Neural progenitor cell (in vitro differentiated cells): Measurements from ENCODE around the gene RGMA. TPM values are rescaled to one million over a fixed set of nuclear protein-coding genes. Genes with fewer than 3 reads are reported as not detected.

Source experiments
- DNase-seq: peaks from one replicate; pipeline ENCODE4 v3.0.0-alpha.2; 2016; ENCODE audit warnings: low spot score
- H2AFZ ChIP-seq: fragments of 200-600 bp; sonication (generic); replicated peaks from 2 replicates; pipeline ENCODE4 v1.6.1; 2016; ENCODE audit warnings: antibody characterized with exemption
- H3F3A ChIP-seq: fragments of 200-600 bp; sonication (generic); 2 replicates; pipeline ENCODE4 v1.6.1; 2016; ENCODE audit warnings: antibody characterized with exemption, low read depth
- H3K27ac ChIP-seq: fragments of 200-600 bp; sonication (generic); 2 replicates; pipeline ENCODE4 v1.5.1; 2016; ENCODE audit warnings: mild to moderate bottlenecking
- H3K27me3 ChIP-seq: fragments of 200-600 bp; sonication (generic); 2 replicates; pipeline ENCODE4 v1.6.1; 2016; ENCODE audit warnings: mild to moderate bottlenecking, moderate library complexity
- H3K36me3 ChIP-seq: fragments of 200-600 bp; sonication (generic); 2 replicates; pipeline ENCODE4 v1.5.1; 2016
- H3K4me1 ChIP-seq: fragments of 200-600 bp; sonication (generic); 2 replicates; pipeline ENCODE4 v1.6.1; 2016; ENCODE audit warnings: mixed run types
- H3K4me2 ChIP-seq: fragments of 200-600 bp; sonication (generic); 2 replicates; pipeline ENCODE4 v1.6.1; 2016
- H3K4me3 ChIP-seq: fragments of 200-600 bp; sonication (generic); 2 replicates; pipeline ENCODE4 v1.5.1; 2016
- H3K79me2 ChIP-seq: fragments of 200-600 bp; sonication (generic); 2 replicates; pipeline ENCODE4 v1.6.1; 2016; ENCODE audit warnings: low read depth
- H3K9ac ChIP-seq: fragments of 200-600 bp; sonication (generic); 2 replicates; pipeline ENCODE4 v1.6.1; 2016
- H3K9me3 ChIP-seq: fragments of 200-600 bp; sonication (generic); 2 replicates; pipeline ENCODE4 v1.5.1; 2016; ENCODE audit warnings: low read depth
- H4K20me1 ChIP-seq: fragments of 200-600 bp; sonication (generic); 2 replicates; pipeline ENCODE4 v1.6.1; 2016; ENCODE audit warnings: low read depth
- H3K27ac Mint-ChIP-seq: 3 replicates; pipeline ENCODE4 v1.8.0; 2021; ENCODE audit warnings: mixed read lengths
- H3K27me3 Mint-ChIP-seq: 2 replicates; pipeline ENCODE4 v1.8.0; 2022; ENCODE audit warnings: low read depth, mild to moderate bottlenecking, inconsistent platforms, moderate library complexity, mixed read lengths; ENCODE audit not compliant: insufficient read depth
- H3K36me3 Mint-ChIP-seq: 3 replicates; pipeline ENCODE4 v1.8.0; 2021; ENCODE audit warnings: mixed read lengths
- H3K4me1 Mint-ChIP-seq: 3 replicates; pipeline ENCODE4 v1.8.0; 2021; ENCODE audit warnings: mixed read lengths
- H3K4me3 Mint-ChIP-seq: 3 replicates; pipeline ENCODE4 v1.8.0; 2021; ENCODE audit warnings: mild to moderate bottlenecking, moderate library complexity, mixed read lengths
- H3K9me3 Mint-ChIP-seq: 3 replicates; pipeline ENCODE4 v1.8.0; 2020; ENCODE audit warnings: mixed read lengths
- EZH2 ChIP-seq: fragments of 200-600 bp; sonication (generic); IDR thresholded peaks from 2 replicates; pipeline ENCODE4 v1.6.1; 2017; ENCODE audit warnings: antibody characterized with exemption, mild to moderate bottlenecking, moderate library complexity
- EZH2phosphoT487 ChIP-seq: fragments of 200-600 bp; sonication (generic); IDR thresholded peaks from 2 replicates; pipeline ENCODE4 v1.6.1; 2017; ENCODE audit warnings: antibody characterized with exemption
- total RNA-seq: library from RNA; depleted of rRNA; stranded (reverse); fragments of >200 nt; gene quantifications from 2 replicates; pipeline ENCODE4 v1.2.3, GENCODE V29; 2015; ENCODE audit warnings: low replicate concordance
- TF ChIP-seq, protein P1 (sequence below): fragments of 200-600 bp; sonication (generic); IDR thresholded peaks from 2 replicates; pipeline ENCODE4 v1.5.1; 2017; ENCODE audit warnings: antibody characterized with exemption, mild to moderate bottlenecking

The RGMA gene
- total RNA-seq, 1 donor from 2014 or later, result 41.4 TPM

DNA sequence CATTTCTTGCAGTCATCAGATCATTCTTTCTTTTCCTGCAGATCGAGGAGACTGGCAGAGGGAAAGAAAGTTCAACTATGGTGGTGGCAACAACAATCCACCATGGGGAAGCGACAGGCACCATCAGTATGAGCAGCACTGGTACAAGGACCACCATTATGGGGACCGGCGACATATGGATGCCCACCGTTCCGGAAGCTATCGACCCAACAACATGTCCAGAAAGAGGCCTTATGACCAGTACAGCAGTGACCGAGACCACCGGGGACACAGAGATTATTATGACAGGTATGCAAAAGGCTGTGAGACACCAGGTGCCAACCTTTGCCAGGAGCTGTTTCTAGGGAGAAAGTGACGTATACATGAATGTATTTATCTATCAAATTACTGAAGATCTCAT, 69.0 kb downstream of the RGMA start:
- H3K9me3 Mint-ChIP-seq, result no peaks in the 10 kb centered on the region
- H3K27me3 Mint-ChIP-seq, result no peaks in the 10 kb centered on the region
- H3K4me1 ChIP-seq, result no peaks in the 10 kb centered on the region
- peaks cover 43% of the 10 kb centered on the region for H3K79me2 ChIP-seq
- no peak overlapping the region for H3K9ac ChIP-seq
- peaks cover 17% of the 10 kb centered on the region for H3F3A ChIP-seq
- H3K27me3 ChIP-seq, result no peaks in the 10 kb centered on the region
- no peak overlapping the region for H3K4me3 Mint-ChIP-seq
- H3K4me2 ChIP-seq, result no peak overlapping the region
- DNase-seq, result no peak
- H3K27ac ChIP-seq, result no peak overlapping the region
- peaks cover 76% of the 10 kb centered on the region for H3K36me3 Mint-ChIP-seq
- H4K20me1 ChIP-seq, result peaks cover 33% of the 10 kb centered on the region
- H3K4me1 Mint-ChIP-seq, result no peaks in the 10 kb centered on the region
- H2AFZ ChIP-seq, result no peak overlapping the region
- no peak overlapping the region for H3K4me3 ChIP-seq
- TF ChIP-seq EZH2phosphoT487 (no peak), EZH2 (no peak)
- TF ChIP-seq, protein P1, sequence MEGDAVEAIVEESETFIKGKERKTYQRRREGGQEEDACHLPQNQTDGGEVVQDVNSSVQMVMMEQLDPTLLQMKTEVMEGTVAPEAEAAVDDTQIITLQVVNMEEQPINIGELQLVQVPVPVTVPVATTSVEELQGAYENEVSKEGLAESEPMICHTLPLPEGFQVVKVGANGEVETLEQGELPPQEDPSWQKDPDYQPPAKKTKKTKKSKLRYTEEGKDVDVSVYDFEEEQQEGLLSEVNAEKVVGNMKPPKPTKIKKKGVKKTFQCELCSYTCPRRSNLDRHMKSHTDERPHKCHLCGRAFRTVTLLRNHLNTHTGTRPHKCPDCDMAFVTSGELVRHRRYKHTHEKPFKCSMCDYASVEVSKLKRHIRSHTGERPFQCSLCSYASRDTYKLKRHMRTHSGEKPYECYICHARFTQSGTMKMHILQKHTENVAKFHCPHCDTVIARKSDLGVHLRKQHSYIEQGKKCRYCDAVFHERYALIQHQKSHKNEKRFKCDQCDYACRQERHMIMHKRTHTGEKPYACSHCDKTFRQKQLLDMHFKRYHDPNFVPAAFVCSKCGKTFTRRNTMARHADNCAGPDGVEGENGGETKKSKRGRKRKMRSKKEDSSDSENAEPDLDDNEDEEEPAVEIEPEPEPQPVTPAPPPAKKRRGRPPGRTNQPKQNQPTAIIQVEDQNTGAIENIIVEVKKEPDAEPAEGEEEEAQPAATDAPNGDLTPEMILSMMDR, result no peak
- no peak overlapping the region for H3K27ac Mint-ChIP-seq
- no peaks in the 10 kb centered on the region for H3K9me3 ChIP-seq
- peaks cover 61% of the 10 kb centered on the region for H3K36me3 ChIP-seq

DNA sequence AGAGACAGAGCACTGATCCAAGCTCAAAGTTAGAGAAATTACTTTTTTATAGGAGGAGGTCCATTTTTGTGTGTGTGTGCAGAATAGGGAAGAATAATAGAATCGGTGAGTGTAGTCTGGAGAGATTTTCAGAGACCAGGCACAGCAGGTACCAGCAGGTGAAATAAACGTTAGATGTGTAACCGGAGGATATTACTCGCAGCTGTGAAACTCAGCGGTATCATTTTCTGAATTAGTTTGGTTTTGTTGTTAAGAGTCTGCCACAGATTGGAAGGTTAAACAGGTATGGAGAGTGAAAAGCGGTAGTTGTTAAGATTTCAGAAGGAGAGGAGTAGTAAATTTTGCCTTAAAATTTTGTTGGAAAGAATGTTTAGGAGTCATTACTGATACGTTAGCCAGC, 69.9 kb downstream of the RGMA start:
- Histone ChIP-seq H3K9ac (no peak overlapping the region), H3K4me1 (no peaks in the 10 kb centered on the region), H3K9me3 (no peaks in the 10 kb centered on the region), H4K20me1 (peaks cover 33% of the 10 kb centered on the region), H2AFZ (no peak overlapping the region), H3K79me2 (peaks cover 41% of the 10 kb centered on the region), H3K27ac (no peak overlapping the region), H3K27me3 (no peaks in the 10 kb centered on the region), H3F3A (peaks cover 23% of the 10 kb centered on the region), H3K4me3 (no peak overlapping the region), H3K4me2 (no peak overlapping the region), H3K36me3 (peaks cover 63% of the 10 kb centered on the region)
- DNase-seq, result no peak
- Mint-ChIP-seq H3K4me1 (no peaks in the 10 kb centered on the region), H3K4me3 (no peak overlapping the region), H3K9me3 (no peaks in the 10 kb centered on the region), H3K36me3 (peaks cover 74% of the 10 kb centered on the region), H3K27me3 (no peaks in the 10 kb centered on the region), H3K27ac (no peak overlapping the region)
- TF ChIP-seq EZH2phosphoT487 (no peak), EZH2 (no peak)
- TF ChIP-seq, protein P1, result no peak

DNA sequence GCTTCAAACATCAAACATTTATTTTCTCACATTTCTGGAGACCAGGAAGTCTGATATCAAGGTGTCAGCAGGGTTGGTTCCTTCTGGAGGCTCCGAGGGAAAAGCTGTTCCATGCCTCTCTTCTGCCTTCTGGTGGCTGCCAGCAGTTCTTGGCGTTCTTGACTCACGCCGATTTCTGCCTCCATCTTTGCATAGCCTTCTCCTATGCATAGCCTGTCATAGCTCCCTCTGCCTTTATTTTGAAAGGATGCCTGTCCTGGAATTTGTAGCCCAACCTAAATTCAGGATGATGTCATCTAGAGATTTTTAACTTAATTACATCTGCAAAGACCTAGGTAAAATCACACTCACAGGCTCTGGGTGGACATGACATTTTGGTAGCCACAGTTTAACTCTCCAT, 70.4 kb downstream of the RGMA start:
- Histone ChIP-seq H2AFZ (no peak overlapping the region), H3K36me3 (peaks cover 59% of the 10 kb centered on the region), H3K27me3 (no peaks in the 10 kb centered on the region), H3K4me1 (no peaks in the 10 kb centered on the region), H3K4me3 (no peak overlapping the region), H3F3A (peaks cover 25% of the 10 kb centered on the region), H4K20me1 (peaks cover 30% of the 10 kb centered on the region), H3K4me2 (no peak overlapping the region), H3K27ac (no peak overlapping the region), H3K9me3 (no peaks in the 10 kb centered on the region), H3K79me2 (peaks cover 36% of the 10 kb centered on the region), H3K9ac (no peak overlapping the region)
- H3K27me3 Mint-ChIP-seq, result no peaks in the 10 kb centered on the region
- no peak overlapping the region for H3K27ac Mint-ChIP-seq
- DNase-seq, result peak; percentile 32
- H3K4me1 Mint-ChIP-seq, result no peaks in the 10 kb centered on the region
- TF ChIP-seq, protein P1, result peak; percentile 34
- TF ChIP-seq EZH2phosphoT487, result no peak
- no peaks in the 10 kb centered on the region for H3K9me3 Mint-ChIP-seq
- H3K4me3 Mint-ChIP-seq, result no peak overlapping the region
- H3K36me3 Mint-ChIP-seq, result peaks cover 70% of the 10 kb centered on the region
